GM19239 (cell line): ENCODE results near the gene PCBP3.
"Not testable (repeated sequence)": the region's sequence is repeated elsewhere in the genome, so short reads cannot be mapped to it uniquely, and the experiment has no call there.

Source experiments
- DNase-seq: peaks from one replicate; pipeline ENCODE4 v3.0.0; 2011; ENCODE audit warnings: low spot score; ENCODE audit not compliant: insufficient read length
- FAIRE-seq: peaks from 2 replicates; lab custom pipeline; 2011; peaks lifted over from hg19 to GRCh38; lab: Jason Lieb, UNC

The PCBP3 gene

GRCh38 chr21:45612665-45613019, 30.9 kb upstream of the PCBP3 start:
- not testable (repeated sequence) for FAIRE-seq, DNase-seq

- DNase-seq (no peak), FAIRE-seq (no peak)
These were observed 30.1 kb upstream of the PCBP3 start for GRCh38 chr21:45613396-45613795.

DNA sequence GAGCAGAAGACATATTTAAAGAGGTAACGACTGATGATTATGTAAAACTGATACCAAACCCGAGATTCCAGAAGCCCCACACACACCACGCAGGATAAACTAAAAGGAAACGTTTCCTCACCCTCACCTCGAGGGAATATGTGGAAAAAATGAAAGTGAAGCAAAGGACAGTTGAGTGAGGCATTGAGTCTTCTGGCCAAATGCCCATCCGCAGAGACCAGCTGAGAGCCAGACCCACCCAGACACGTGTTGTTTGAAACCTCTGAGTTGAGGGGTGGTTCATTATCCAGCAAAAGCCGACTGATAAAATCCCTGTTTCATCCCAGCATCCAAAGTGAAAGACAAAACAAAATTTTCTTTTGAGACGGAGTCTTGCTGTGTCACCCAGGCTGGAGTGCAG, 29.6 kb upstream of the PCBP3 start:
- FAIRE-seq (no peak), DNase-seq (no peak)

GRCh38 chr21:45615145-45615711, 28.3 kb upstream of the PCBP3 start:
- FAIRE-seq (no peak), DNase-seq (no peak)

GRCh38 chr21:45617021-45617921, 26.3 kb upstream of the PCBP3 start:
- DNase-seq (no peak), FAIRE-seq (no peak)

- FAIRE-seq (no peak), DNase-seq (no peak)
These were observed 25.2 kb upstream of the PCBP3 start for GRCh38 chr21:45618287-45618686.

DNA sequence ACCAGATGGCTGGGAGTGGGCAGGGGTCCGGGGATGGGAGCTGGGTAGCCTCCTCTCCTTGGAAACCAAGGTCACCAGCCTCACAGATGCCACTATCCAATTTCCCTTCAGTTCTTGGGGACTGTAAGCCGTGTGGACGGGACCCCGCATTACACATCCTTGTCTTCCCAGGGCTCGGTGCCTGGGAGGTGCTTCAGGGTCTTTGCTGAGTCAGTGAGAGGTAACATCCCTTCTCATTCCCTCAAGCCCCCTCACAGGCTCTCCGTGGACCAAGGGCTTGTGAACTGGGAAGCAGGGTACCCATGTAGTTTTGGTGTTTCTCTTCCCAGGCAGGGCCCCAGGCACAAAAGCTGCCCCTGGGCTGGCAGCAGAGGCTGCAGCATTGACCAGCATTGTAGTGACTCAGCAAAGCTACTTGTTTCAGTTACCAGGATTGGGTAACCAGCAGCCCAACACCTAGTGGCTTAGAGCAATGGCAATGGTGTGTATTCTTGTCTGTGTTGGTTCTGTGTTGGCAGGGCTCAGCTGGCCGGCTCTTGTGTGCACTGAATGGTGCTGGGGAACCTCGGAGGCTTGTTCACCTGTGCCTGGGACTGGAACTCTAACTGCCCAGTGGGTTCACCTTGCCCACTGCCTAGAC, 24.6 kb upstream of the PCBP3 start:
- FAIRE-seq (no peak), DNase-seq (no peak)

DNA sequence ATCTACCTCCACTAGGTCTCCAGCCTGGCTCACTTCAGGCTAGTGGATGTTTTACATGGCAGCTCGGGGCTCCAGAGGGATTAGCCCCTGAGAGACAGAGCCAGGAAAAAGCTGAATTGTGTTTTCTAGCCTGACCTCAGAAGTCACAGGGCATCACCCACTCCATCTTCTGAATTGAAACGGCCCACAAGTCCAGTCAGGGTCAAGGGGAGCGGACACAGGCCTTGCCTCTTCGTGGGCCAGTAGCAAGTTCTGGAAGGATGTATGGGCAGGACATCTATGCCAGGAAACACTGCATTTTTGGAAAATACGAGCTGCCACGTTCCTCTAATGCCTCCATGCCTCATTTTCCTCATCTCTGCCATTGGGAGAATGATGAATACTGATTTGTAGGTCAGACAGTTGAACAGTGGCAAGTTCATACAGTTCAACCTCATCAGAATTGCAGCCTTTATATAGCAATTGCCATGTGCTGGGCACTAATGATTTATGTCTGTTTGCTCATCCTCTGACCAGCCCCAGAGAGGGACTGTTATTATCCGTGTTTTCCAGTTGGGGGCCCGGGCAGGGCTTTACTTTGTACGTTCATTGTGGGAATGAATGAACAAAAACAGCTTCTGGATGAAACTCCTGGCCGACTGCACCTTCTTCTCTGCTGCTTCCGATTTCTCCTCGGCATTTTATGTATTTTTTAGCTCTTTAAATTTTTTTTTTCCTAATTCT, 23.2 kb upstream of the PCBP3 start:
- DNase-seq (no peak), FAIRE-seq (no peak)

DNA sequence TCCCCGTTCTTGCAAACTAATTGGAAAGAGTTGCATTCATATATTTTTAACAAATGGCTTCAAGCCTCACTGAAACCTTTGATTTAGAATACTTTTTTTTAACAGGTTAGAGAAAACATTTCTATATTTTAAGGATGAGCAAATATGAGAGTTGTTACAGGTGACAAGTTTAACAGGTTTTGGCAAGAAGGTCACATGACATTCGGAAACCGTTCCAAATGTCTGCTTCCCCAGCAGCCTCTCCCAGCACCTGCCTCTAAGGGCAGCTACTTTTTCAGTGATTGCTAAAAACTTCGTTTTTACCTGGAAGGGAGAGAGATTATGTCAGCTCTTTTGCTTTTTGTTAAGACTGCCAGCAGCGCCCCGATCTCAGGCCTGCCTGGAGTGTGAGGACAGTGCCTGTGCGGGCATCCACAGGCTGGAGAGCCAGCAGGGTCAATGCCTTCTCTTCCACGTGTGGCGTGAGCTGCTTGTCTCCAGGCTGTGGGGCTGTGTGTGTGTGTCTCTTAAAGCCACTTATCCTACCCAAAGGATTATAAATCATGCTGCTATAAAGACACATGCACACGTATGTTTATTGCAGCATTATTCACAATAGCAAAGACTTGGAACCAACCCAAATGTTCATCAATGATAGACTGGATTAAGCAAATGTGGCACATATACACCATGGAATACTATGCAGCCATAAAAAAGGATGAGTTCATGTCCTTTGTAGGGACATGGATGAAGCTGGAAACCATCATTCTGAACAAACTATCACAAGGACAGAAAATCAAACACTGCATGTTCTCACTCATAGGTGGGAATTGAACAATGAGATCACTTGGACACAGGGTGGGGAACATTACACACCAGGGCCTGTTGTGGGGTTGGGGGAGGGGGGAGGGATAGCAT, 21.8 kb upstream of the PCBP3 start:
- not testable (repeated sequence) for FAIRE-seq

GRCh38 chr21:45622416-45623097, 21.0 kb upstream of the PCBP3 start:
- DNase-seq, result no peak
- no peak for FAIRE-seq

More for the DNA sequence above, 21.8 kb upstream of the PCBP3 start:
- DNase-seq, result not testable (repeated sequence)

GRCh38 chr21:45623436-45623835, 20.1 kb upstream of the PCBP3 start:
- no peak for DNase-seq
- no peak for FAIRE-seq

GRCh38 chr21:45626127-45626526, 17.4 kb upstream of the PCBP3 start:
- DNase-seq, FAIRE-seq: not testable (repeated sequence)

DNA sequence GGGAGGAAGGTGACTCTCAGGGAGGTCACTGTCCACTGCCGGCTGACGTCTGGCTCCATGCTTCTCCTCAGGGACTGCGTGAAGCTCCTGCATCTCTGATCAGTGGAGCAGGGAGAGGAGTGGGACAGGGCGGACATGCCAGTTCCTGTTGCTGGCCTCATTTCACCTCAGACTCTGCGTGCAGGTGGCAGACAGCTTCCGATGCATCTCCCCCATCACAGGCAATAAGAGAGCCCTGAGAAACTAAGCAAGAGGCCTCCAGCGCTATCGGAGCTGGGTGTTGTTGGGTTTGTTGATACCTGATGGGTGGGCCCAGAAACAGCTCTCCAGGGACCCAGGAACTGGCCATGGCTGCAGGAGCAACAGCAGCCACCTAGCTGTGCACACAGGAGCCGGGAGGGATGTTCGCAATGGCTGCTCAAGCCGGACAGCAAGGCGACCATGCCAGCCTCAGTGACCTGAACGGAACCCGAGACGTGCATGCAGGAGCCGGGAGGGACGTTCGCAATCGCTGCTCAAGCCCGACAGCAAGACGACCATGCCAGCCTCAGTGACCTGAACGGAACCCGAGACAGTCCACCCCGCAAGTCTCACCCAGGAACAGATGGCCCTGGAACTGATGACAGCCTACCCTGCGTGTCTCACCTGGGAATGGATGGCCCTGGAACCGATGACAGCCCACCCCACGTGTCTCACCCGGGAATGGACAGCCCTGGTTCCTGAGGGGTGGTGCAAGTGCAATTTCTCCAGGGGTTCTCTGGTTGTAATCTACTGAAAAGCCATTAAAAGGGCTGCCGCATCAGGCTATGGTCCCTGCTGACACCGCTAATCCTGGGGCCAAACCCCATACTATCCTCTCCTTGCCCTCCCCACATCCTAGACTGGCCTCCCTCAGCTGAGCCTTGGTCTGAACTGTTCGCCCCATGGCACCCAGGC, 14.2 kb upstream of the PCBP3 start:
- FAIRE-seq, result no peak
- no peak for DNase-seq

- FAIRE-seq, result no peak
- no peak for DNase-seq
These were observed 13.3 kb upstream of the PCBP3 start for GRCh38 chr21:45630066-45630694.

- no peak for DNase-seq
- no peak for FAIRE-seq
These were observed 12.6 kb upstream of the PCBP3 start for GRCh38 chr21:45630876-45631275.

GRCh38 chr21:45631540-45631939, 12.0 kb upstream of the PCBP3 start:
- FAIRE-seq, result no peak

GRCh38 chr21:45632160-45632559, 11.4 kb upstream of the PCBP3 start:
- DNase-seq, result no peak
- no peak for FAIRE-seq

More at GRCh38 chr21:45631540-45631939, 12.0 kb upstream of the PCBP3 start:
- no peak for DNase-seq
